H9 (cell line): Measurements from ENCODE around the gene FANK1. TPM values are rescaled to one million over a fixed set of nuclear protein-coding genes. Genes with fewer than 3 reads are reported as not detected.

Experiments
- DNase-seq: peaks from one replicate; pipeline ENCODE4 v3.0.0-alpha.2; 2017
- H2AFZ ChIP-seq: one replicate; pipeline ENCODE4 v1.6.1; 2013; ENCODE audit warnings: mild to moderate bottlenecking, low read length, control low read depth, moderate library complexity
- H2AK5ac ChIP-seq: 2 replicates; pipeline ENCODE4 v1.6.1; 2013; ENCODE audit warnings: low read length, control low read depth, mixed read lengths; ENCODE audit not compliant: insufficient read length
- H2BK120ac ChIP-seq: one replicate; pipeline ENCODE4 v1.6.1; 2013; ENCODE audit warnings: low read depth, mild to moderate bottlenecking, low read length, control low read depth, inconsistent platforms; ENCODE audit not compliant: poor library complexity, severe bottlenecking
- H2BK12ac ChIP-seq: 2 replicates; pipeline ENCODE4 v1.6.1; 2013; ENCODE audit warnings: low read length, control low read depth, mixed read lengths, low read depth; ENCODE audit not compliant: insufficient read length
- H2BK15ac ChIP-seq: 2 replicates; pipeline ENCODE4 v1.6.1; 2013; ENCODE audit warnings: low read depth, low read length, control low read depth
- H2BK20ac ChIP-seq: one replicate; pipeline ENCODE4 v1.6.1; 2013; ENCODE audit warnings: low read depth, mild to moderate bottlenecking, low read length, control low read depth, inconsistent platforms; ENCODE audit not compliant: poor library complexity, severe bottlenecking
- H2BK5ac ChIP-seq: 2 replicates; pipeline ENCODE4 v1.6.1; 2013; ENCODE audit warnings: low read length, control low read depth, mixed read lengths; ENCODE audit not compliant: insufficient read length
- H3K14ac ChIP-seq: 2 replicates; pipeline ENCODE4 v1.6.1; 2013; ENCODE audit warnings: low read length, control low read depth; ENCODE audit not compliant: insufficient read depth
- H3K18ac ChIP-seq: 2 replicates; pipeline ENCODE4 v1.6.1; 2013; ENCODE audit warnings: low read depth, mild to moderate bottlenecking, mixed read lengths, low read length, control low read depth; ENCODE audit not compliant: insufficient read length
- H3K23ac ChIP-seq: 2 replicates; pipeline ENCODE4 v1.6.1; 2013; ENCODE audit warnings: low read length, control low read depth, mixed read lengths, low read depth; ENCODE audit not compliant: insufficient read length
- H3K23me2 ChIP-seq: 2 replicates; pipeline ENCODE4 v1.6.1; 2013; ENCODE audit warnings: low read depth, mild to moderate bottlenecking, mixed read lengths, low read length, control low read depth; ENCODE audit not compliant: insufficient read length, poor library complexity, severe bottlenecking
- H3K27ac ChIP-seq: 2 replicates; pipeline ENCODE4 v1.5.1; 2013; ENCODE audit warnings: low read length, control low read depth, mixed read lengths, low read depth; ENCODE audit not compliant: insufficient read length
- H3K27me3 ChIP-seq: 2 replicates; pipeline ENCODE4 v1.6.1; 2013; ENCODE audit warnings: low read length, control low read depth, inconsistent platforms; ENCODE audit not compliant: insufficient read depth
- H3K4ac ChIP-seq: 2 replicates; pipeline ENCODE4 v1.6.1; 2013; ENCODE audit warnings: low read depth, mild to moderate bottlenecking, control low read depth, inconsistent platforms, low read length, moderate library complexity
- H3K4me1 ChIP-seq: 2 replicates; pipeline ENCODE4 v1.6.1; 2013; ENCODE audit warnings: low read length, control low read depth, inconsistent platforms; ENCODE audit not compliant: insufficient read depth
- H3K4me2 ChIP-seq: 2 replicates; pipeline ENCODE4 v1.6.1; 2013; ENCODE audit warnings: low read length, control low read depth, mixed read lengths; ENCODE audit not compliant: insufficient read length, insufficient read depth
- H3K56ac ChIP-seq: 2 replicates; pipeline ENCODE4 v1.6.1; 2013; ENCODE audit warnings: low read depth, mild to moderate bottlenecking, mixed read lengths, low read length, control low read depth; ENCODE audit not compliant: insufficient read length
- H3K79me1 ChIP-seq: 2 replicates; pipeline ENCODE4 v1.6.1; 2013; ENCODE audit warnings: low read depth, mild to moderate bottlenecking, moderate library complexity, low read length, control low read depth, inconsistent platforms; ENCODE audit not compliant: insufficient read depth, poor library complexity, severe bottlenecking
- H3K79me2 ChIP-seq: 2 replicates; pipeline ENCODE4 v1.6.1; 2013; ENCODE audit warnings: low read length, control low read depth, inconsistent platforms; ENCODE audit not compliant: insufficient read depth
- H3K9ac ChIP-seq: 2 replicates; pipeline ENCODE4 v1.6.1; 2013; ENCODE audit warnings: low read length, control low read depth, mixed read lengths; ENCODE audit not compliant: insufficient read length; ENCODE audit errors: extremely low read depth
- H3K9me3 ChIP-seq: one replicate; pipeline ENCODE4 v1.6.1; 2013; ENCODE audit warnings: low read depth, low read length, inconsistent platforms; ENCODE audit not compliant: control insufficient read depth
- H3T11ph ChIP-seq: one replicate; pipeline ENCODE4 v1.6.1; 2013; ENCODE audit warnings: mild to moderate bottlenecking, low read length, control low read depth, inconsistent platforms
- H4K20me1 ChIP-seq: one replicate; pipeline ENCODE4 v1.6.1; 2013; ENCODE audit not compliant: control insufficient read depth, insufficient read length, insufficient read depth
- H4K5ac ChIP-seq: 2 replicates; pipeline ENCODE4 v1.6.1; 2013; ENCODE audit warnings: low read depth, mild to moderate bottlenecking, mixed read lengths, low read length, control low read depth; ENCODE audit not compliant: insufficient read length
- H4K8ac ChIP-seq: replicated peaks from 2 replicates; pipeline ENCODE4 v1.6.1; 2013; ENCODE audit warnings: low read length, control low read depth, mixed read lengths, low read depth; ENCODE audit not compliant: insufficient read length
- H4K91ac ChIP-seq: 2 replicates; pipeline ENCODE4 v1.6.1; 2013; ENCODE audit warnings: low read depth, mild to moderate bottlenecking, moderate library complexity, mixed read lengths, low read length, control low read depth; ENCODE audit not compliant: insufficient read length
- H3K27ac Mint-ChIP-seq, 3 experiments: 2 replicates in 2 of 3; 3 replicates in 1 of 3; pipeline ENCODE4 v1.8.0; 2020 to 2021; ENCODE audit warnings: mixed read lengths in 3 of 3, mild to moderate bottlenecking in 1 of 3, moderate library complexity in 1 of 3
- H3K27me3 Mint-ChIP-seq: 2 replicates; pipeline ENCODE4 v1.8.0; 2021; ENCODE audit warnings: low read depth, mild to moderate bottlenecking, moderate library complexity, mixed read lengths
- H3K36me3 Mint-ChIP-seq, 3 experiments: 2 replicates in 2 of 3; 3 replicates in 1 of 3; pipeline ENCODE4 v1.8.0; 2020 to 2021; ENCODE audit warnings: low read depth in 3 of 3, mixed read lengths in 3 of 3; ENCODE audit not compliant: insufficient read depth in 1 of 3
- H3K4me1 Mint-ChIP-seq, 2 experiments: 2 replicates each; pipeline ENCODE4 v1.8.0; 2020; ENCODE audit warnings: mixed read lengths in 2 of 2
- H3K4me3 Mint-ChIP-seq, 2 experiments: 2 replicates in 1 of 2; 3 replicates in 1 of 2; pipeline ENCODE4 v1.8.0; 2020 to 2021; ENCODE audit warnings: mild to moderate bottlenecking in 2 of 2, mixed read lengths in 2 of 2, moderate library complexity in 1 of 2
- H3K9me3 Mint-ChIP-seq, 2 experiments: 2 replicates in 1 of 2; 3 replicates in 1 of 2; pipeline ENCODE4 v1.8.0; 2020; ENCODE audit warnings: mild to moderate bottlenecking in 2 of 2, mixed read lengths in 2 of 2, moderate library complexity in 1 of 2
- WGBS: extraction: QIAGEN DNeasy Blood & Tissue Kit; methylation state at CpG from one replicate; pipeline ENCODE4 v1.1.7; 2013; ENCODE audit warnings: missing lambda C conversion rate, low lambda C conversion rate, mixed read lengths; ENCODE audit not compliant: insufficient read length; ENCODE audit errors: extremely low coverage; 5-methylcytosine and 5-hydroxymethylcytosine counted together
- total RNA-seq: library from RNA; stranded (reverse); gene quantifications from 2 replicates; pipeline ENCODE4 v1.2.1, GENCODE V29; 2021
- TF ChIP-seq, protein P1 (sequence below): fragments of 200-600 bp; sonication (generic); conservative IDR thresholded peaks from 3 replicates; pipeline ENCODE4 v1.8.0; 2021; ENCODE audit warnings: antibody characterized with exemption, mild to moderate bottlenecking

FANK1 gene
- total RNA-seq, 1 experiment from 2014 or later, result 0.68 TPM

DNA sequence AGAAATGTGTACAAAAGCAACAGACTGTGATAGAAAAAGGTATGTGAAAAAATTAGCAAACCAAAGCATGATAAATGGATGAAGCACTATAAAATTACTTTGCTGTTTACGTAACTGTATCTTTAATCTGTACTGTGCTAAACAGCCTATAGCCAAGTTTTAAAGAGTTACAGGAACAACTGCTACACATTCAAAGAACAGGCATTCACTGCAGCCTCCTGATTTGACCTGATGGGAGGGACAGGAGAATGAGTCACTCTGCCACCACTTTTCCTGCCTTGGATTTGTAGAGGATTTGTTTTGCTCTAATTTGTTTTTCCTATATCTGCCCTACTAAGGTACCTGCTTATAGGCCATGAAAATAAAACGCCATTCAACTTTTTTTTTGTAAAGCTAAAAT, 116.1 kb downstream of the FANK1 start:
- H3K4ac ChIP-seq, result no peak overlapping the region
- no peaks in the 10 kb centered on the region for H3K79me2 ChIP-seq
- DNase-seq, result no peak
- no peak overlapping the region for H3K14ac ChIP-seq
- H2AK5ac ChIP-seq, result no peak overlapping the region
- no peak overlapping the region for H3K56ac ChIP-seq
- H2BK120ac ChIP-seq, result no peak overlapping the region
- H4K8ac ChIP-seq, result no peak overlapping the region
- H3K4me3 Mint-ChIP-seq, result no peak overlapping the region
- H3K27me3 ChIP-seq, result no peaks in the 10 kb centered on the region
- H3K9me3 Mint-ChIP-seq, result peaks cover 2% of the 10 kb centered on the region in 2 experiments; a peak in 2 of 5 replicates
- no peak overlapping the region for H3K27ac Mint-ChIP-seq
- peaks cover 8% of the 10 kb centered on the region in 2 experiments for H3K4me1 Mint-ChIP-seq
- H3K18ac ChIP-seq, result no peak overlapping the region
- no peak overlapping the region for H2BK5ac ChIP-seq
- no peak overlapping the region for H2BK15ac ChIP-seq
- H3K27ac ChIP-seq, result no peak overlapping the region
- H3K9me3 ChIP-seq, result no peaks in the 10 kb centered on the region
- H4K91ac ChIP-seq, result no peak overlapping the region
- H3K36me3 Mint-ChIP-seq, result no peaks in the 10 kb centered on the region; a peak in 1 of 7 replicates
- no peak overlapping the region for H3T11ph ChIP-seq
- H3K23ac ChIP-seq, result no peak overlapping the region
- no peak overlapping the region for H2BK12ac ChIP-seq
- H3K23me2 ChIP-seq, result no peaks in the 10 kb centered on the region
- H3K4me2 ChIP-seq, result no peak overlapping the region
- no peak overlapping the region for H4K5ac ChIP-seq
- no CpG with 5 or more reads among the region's 2 CpGs for WGBS
- no peaks in the 10 kb centered on the region for H3K79me1 ChIP-seq
- H3K9ac ChIP-seq, result no peak overlapping the region
- H4K20me1 ChIP-seq, result no peaks in the 10 kb centered on the region
- TF ChIP-seq, protein P1, sequence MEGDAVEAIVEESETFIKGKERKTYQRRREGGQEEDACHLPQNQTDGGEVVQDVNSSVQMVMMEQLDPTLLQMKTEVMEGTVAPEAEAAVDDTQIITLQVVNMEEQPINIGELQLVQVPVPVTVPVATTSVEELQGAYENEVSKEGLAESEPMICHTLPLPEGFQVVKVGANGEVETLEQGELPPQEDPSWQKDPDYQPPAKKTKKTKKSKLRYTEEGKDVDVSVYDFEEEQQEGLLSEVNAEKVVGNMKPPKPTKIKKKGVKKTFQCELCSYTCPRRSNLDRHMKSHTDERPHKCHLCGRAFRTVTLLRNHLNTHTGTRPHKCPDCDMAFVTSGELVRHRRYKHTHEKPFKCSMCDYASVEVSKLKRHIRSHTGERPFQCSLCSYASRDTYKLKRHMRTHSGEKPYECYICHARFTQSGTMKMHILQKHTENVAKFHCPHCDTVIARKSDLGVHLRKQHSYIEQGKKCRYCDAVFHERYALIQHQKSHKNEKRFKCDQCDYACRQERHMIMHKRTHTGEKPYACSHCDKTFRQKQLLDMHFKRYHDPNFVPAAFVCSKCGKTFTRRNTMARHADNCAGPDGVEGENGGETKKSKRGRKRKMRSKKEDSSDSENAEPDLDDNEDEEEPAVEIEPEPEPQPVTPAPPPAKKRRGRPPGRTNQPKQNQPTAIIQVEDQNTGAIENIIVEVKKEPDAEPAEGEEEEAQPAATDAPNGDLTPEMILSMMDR, result no peak
- H3K4me1 ChIP-seq, result no peaks in the 10 kb centered on the region
- H2AFZ ChIP-seq, result no peak overlapping the region
- H2BK20ac ChIP-seq, result no peak overlapping the region
- 0 out of 2 replicates have a peak, but pooled peaks cover 1% of the 10 kb centered on the region for H3K27me3 Mint-ChIP-seq
